ENCODE measurements around the gene ZNF724. TPM values are rescaled to one million over a fixed set of nuclear protein-coding genes. Genes with fewer than 3 reads are reported as not detected.

Gene ZNF724
- total and polyA plus RNA-seq, 2 of the 8 experiments (the other 6 are each of a cell fraction or from before 2014, with no cell fraction given), result 8.7 to 67.2 TPM

- TF ChIP-seq, protein P1, sequence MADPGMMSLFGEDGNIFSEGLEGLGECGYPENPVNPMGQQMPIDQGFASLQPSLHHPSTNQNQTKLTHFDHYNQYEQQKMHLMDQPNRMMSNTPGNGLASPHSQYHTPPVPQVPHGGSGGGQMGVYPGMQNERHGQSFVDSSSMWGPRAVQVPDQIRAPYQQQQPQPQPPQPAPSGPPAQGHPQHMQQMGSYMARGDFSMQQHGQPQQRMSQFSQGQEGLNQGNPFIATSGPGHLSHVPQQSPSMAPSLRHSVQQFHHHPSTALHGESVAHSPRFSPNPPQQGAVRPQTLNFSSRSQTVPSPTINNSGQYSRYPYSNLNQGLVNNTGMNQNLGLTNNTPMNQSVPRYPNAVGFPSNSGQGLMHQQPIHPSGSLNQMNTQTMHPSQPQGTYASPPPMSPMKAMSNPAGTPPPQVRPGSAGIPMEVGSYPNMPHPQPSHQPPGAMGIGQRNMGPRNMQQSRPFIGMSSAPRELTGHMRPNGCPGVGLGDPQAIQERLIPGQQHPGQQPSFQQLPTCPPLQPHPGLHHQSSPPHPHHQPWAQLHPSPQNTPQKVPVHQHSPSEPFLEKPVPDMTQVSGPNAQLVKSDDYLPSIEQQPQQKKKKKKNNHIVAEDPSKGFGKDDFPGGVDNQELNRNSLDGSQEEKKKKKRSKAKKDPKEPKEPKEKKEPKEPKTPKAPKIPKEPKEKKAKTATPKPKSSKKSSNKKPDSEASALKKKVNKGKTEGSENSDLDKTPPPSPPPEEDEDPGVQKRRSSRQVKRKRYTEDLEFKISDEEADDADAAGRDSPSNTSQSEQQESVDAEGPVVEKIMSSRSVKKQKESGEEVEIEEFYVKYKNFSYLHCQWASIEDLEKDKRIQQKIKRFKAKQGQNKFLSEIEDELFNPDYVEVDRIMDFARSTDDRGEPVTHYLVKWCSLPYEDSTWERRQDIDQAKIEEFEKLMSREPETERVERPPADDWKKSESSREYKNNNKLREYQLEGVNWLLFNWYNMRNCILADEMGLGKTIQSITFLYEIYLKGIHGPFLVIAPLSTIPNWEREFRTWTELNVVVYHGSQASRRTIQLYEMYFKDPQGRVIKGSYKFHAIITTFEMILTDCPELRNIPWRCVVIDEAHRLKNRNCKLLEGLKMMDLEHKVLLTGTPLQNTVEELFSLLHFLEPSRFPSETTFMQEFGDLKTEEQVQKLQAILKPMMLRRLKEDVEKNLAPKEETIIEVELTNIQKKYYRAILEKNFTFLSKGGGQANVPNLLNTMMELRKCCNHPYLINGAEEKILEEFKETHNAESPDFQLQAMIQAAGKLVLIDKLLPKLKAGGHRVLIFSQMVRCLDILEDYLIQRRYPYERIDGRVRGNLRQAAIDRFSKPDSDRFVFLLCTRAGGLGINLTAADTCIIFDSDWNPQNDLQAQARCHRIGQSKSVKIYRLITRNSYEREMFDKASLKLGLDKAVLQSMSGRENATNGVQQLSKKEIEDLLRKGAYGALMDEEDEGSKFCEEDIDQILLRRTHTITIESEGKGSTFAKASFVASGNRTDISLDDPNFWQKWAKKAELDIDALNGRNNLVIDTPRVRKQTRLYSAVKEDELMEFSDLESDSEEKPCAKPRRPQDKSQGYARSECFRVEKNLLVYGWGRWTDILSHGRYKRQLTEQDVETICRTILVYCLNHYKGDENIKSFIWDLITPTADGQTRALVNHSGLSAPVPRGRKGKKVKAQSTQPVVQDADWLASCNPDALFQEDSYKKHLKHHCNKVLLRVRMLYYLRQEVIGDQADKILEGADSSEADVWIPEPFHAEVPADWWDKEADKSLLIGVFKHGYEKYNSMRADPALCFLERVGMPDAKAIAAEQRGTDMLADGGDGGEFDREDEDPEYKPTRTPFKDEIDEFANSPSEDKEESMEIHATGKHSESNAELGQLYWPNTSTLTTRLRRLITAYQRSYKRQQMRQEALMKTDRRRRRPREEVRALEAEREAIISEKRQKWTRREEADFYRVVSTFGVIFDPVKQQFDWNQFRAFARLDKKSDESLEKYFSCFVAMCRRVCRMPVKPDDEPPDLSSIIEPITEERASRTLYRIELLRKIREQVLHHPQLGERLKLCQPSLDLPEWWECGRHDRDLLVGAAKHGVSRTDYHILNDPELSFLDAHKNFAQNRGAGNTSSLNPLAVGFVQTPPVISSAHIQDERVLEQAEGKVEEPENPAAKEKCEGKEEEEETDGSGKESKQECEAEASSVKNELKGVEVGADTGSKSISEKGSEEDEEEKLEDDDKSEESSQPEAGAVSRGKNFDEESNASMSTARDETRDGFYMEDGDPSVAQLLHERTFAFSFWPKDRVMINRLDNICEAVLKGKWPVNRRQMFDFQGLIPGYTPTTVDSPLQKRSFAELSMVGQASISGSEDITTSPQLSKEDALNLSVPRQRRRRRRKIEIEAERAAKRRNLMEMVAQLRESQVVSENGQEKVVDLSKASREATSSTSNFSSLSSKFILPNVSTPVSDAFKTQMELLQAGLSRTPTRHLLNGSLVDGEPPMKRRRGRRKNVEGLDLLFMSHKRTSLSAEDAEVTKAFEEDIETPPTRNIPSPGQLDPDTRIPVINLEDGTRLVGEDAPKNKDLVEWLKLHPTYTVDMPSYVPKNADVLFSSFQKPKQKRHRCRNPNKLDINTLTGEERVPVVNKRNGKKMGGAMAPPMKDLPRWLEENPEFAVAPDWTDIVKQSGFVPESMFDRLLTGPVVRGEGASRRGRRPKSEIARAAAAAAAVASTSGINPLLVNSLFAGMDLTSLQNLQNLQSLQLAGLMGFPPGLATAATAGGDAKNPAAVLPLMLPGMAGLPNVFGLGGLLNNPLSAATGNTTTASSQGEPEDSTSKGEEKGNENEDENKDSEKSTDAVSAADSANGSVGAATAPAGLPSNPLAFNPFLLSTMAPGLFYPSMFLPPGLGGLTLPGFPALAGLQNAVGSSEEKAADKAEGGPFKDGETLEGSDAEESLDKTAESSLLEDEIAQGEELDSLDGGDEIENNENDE (IDR thresholded peaks at IDR 0.05; ENCODE audit: insufficient replicate concordance, low read length), result no peak
- TF ChIP-seq NRF1 (IDR thresholded peaks at IDR 0.05; ENCODE audit: low read depth, low read length) (no peak), SIX5 (IDR thresholded peaks at IDR 0.05; ENCODE audit: low read depth, low read length) (no peak), CHD1 (IDR thresholded peaks at IDR 0.05; ENCODE audit: low read depth, low read length) (no peak), TCF12 (IDR thresholded peaks at IDR 0.05; ENCODE audit: low read depth, low read length) (no peak), KDM1A (IDR thresholded peaks at IDR 0.05; ENCODE audit: borderline replicate concordance, low read length) (no peak), TBP (IDR thresholded peaks at IDR 0.05; ENCODE audit: low read depth, low read length) (peak; percentile 84), SAP30 (IDR thresholded peaks at IDR 0.05; ENCODE audit: insufficient read depth, insufficient replicate concordance, low read length) (no peak), SRF (IDR thresholded peaks at IDR 0.05; ENCODE audit: low read depth, low read length) (no peak), BCL11A (IDR thresholded peaks at IDR 0.05; ENCODE audit: low read depth in 2 of 2, low read length in 2 of 2) (no peak), TAF7 (optimal IDR thresholded peaks at IDR 0.05; ENCODE audit: borderline replicate concordance, low read depth, low read length) (peak; percentile 79)
These were observed at the start of gene ZNF724 (continued) for GRCh38 chr19:23249911-23250649.

Measured in H1 (cell line).